EL (cell line): ENCODE measurements around the gene NT5DC3.

ENCODE experiments used
- DNase-seq: peaks from one replicate; pipeline ENCODE4 v3.0.0-alpha.2; 2016

The NT5DC3 gene

DNA sequence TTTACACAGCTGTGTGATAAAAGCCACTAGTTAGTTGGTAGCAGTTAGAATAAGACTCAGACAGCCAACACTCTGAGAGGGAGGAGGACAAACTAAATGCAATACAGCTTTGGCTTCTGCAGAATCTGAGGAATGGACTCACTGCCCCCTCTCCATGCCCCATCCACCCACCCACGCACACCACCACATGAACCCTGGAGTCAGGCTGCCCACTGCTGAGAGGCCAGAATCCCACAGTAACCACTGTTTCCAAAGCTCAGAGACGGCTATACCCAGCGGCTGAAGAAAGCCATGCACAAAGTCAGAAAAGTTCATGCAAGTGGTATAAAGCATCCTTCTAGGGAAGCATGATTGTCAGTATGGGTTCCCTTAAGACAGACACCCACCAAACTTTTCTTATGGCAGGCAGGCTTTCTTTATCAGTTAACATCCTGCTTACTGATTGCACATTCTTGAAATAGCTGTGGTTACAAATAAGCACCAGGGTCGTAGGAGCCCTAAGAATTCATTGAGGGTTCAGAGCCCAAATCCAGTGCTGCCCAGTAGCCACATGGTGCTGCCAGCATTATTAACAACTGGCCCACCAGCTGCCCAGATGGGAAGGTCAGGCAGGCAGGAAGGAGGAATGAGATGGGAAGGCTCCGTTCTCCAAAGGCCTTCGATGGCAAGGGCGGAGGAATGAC lies 61.5 kb downstream of the NT5DC3 start:
- peak; percentile 63 for DNase-seq

DNA sequence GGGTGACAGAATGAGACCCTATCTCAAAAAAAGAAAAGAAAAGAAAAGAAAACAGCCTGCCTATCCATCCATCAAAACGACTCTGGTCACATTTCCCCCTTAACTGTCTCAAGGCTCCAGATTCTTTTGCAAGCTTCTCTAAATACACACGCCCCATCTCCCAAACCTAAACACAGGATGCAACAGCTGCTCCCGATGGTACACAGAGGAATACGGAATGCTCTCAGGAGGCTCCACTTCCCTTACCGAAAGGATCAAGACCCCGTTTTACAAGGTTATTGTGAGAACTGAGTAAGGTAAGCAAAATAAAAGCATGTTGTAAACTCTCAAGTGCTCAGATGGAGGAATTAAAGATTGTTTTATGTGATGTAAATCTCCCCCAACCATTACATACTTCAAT lies 62.3 kb downstream of the NT5DC3 start:
- no peak for DNase-seq

DNA sequence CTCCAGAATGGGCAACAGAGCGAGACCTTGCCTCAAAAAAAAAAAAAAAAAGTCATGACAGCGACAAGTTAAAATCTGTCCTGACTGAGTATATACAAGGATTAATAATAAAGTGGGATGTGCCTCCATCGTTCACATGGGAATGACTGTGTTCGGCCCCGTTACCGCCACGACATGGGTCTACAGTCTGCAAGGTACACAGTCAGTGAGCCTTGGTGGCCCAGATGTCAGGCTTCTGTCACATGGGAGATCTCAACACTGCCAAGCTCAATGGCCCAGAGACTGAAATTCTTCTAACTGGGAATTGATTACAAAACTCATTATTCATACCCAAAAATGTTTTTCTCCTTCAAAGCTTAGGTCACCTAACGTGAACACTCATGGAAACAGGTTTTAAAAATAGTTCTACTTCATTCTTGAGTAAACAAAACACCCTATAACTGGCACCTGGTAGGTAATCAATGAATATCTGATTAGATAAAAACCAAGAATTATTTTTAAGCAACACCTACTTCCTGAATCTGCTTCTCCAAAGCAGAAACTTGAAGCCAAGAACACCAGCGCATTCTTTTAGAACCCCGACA lies 66.0 kb downstream of the NT5DC3 start:
- DNase-seq, result no peak

DNA sequence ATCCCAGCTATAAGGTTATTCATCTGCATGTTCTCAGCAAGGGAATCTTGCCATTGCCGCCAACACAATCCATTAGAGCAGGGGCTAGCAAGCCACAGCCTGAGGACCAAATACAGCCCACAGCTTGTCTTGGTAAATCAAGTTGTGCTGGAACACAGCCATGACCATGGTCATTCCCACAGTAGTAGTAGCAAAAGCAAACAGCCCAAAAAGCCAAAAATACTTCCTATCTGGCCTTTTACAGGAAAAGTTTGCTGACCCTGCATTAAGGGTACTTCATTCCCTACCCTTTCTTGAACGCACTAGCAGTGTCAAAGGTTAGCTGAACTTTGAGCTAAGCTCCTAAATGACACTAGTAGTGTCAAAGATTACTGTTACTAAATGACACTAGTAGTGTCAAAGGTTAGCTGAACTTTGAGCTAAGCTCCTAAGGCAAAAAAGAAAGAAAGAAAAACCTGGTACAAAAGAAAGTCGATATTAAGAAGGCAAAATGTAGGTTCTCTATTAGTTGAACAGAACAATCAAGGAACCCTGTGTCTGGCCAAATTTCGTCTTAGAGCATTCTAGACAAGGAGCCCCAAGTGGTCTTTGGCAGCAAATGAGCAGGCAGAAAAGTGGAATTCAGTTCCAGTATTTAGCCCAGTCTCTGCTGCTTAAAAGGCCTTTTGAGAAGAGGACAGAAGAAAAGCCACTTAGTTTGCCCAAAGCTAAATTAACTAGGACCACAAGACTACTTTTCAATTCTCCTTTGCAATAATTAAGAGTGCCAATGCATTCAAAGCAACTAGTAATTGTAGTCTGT lies 67.7 kb downstream of the NT5DC3 start:
- no peak for DNase-seq

DNA sequence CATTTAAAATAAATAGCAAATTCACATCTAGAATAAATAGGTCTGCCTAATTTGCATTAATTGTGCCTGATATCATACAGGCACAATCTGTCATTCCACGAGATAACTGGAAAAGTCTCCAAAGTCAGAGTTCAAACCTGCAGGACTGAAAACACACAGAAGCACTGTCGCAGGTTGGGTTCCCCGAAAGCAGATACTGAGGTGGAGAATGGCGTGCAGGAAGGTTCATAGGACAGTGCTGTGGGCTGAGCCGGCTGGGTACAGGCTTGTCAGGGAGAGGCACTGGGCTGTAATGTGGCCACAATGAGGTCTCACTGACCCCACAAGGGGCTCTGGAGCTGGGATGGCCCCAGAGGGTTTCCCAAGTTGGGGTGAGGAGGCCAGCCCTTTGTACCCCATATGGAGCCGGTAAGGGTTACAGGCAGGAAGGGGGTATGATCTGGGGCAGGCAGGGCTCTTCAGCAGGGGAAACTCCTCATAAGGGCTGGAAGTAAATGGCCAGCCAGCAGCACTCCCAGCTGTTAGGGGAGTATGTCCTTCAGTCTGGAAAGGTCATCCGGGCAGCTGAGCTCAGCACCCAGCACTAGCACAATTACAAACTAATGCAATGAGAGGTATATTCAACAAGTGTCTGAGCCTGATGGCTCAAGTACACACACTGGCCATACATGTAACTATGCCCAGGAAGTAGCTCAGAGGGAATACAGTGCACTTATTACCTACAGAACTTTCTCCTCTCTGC lies 68.5 kb downstream of the NT5DC3 start:
- no peak for DNase-seq

DNA sequence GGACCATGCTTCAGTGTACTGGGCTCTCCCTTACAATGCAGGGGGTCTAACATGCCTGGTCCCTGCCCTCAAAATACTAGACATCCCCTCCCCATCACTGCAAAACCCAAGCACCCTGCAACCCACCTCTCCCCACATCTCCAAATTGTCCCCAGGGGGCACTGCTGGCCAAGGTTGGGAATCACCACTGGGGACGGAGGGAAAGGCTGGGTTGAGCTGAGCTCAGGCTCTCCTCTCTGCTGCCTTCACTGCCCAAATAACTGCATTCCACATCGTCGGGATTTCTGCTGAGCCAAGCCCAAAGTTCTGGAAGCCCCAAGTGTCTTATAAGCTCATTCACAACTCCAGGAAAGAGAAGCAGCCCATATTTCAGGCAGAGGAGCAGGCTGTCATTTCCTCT lies 69.6 kb downstream of the NT5DC3 start:
- peak; percentile 56 for DNase-seq

DNA sequence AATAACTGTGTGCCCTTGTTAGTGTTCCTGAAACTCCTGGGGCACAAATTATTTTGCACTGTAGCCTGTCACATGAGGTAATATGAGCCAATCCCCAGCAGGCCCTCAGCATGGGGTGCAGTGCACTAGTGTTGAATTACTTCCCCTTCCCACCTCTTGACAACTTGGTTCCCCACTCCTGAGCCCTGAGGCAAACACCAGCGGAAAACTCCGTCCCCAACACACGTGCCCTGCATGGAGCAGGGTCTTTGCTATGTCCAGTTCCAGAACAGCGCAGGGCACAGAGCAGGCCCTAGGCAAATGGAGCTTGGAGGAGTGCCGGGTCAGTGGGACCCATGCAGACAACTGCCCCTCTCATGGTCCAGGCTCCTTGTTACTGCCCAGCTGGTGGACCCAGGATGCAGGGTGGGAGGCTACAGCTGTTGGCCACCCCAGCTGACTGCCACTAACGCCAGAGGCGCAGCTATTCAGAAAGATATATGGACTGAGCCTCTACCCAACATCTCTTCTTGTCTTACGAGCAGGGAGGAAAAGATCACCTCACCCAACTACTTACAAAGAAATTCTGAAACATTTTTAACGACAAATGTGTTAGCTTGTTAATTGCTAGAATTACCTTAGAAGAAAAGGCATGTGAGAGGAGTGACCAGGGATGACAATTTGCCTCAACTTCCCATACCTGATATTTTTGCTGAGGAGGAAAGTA lies 71.6 kb downstream of the NT5DC3 start:
- DNase-seq, result no peak

DNA sequence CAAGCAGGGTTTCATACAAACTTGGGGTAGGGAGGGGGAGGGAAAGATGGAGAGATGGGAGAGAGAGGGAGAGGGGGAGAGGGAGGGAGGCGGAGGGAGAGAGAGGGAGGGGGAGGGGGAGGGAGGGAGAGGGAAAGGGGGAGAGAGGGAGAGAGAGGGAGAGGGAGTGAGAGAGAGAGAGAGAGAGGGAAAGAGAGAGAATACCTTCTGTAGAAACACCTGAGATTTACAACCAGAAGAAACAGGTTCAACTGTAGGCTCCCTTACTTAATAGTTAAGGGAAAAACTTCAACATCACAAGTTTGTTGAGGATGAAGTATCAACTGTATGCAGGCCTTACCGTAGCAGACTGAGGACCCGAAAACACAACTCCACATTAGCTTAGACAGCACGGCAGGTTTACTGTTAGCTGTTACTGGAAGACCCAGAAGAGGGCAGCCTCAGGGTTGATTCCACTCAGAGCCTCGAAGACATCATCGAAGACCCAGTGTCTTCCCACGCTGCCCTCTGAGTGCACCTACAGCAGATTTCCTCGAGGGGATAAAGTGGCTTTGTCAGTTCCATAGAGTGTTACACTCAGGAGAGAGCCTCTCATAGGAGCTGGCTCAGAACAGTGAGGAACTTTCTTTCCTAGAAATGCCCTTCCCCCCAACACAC lies 72.4 kb downstream of the NT5DC3 start:
- no peak for DNase-seq

DNA sequence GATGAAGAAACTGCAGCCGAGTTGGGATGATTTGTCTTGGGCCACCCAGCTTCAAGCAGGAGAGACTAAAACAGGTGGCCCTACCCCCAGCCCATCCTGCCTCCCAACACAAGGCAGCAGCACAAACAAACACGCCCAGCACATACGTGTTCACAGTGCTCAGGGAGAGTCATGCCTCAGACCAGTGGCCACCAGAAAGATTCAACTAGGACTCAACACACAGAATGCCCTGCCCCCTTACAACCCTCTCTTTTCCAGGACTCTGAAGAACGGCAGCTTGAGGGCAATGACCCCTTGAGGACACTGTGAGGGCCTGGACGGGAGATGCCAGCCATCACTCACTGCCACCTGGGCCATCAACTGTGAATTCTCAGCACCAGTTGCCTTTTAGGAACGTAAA lies 75.0 kb downstream of the NT5DC3 start:
- no peak for DNase-seq

DNA sequence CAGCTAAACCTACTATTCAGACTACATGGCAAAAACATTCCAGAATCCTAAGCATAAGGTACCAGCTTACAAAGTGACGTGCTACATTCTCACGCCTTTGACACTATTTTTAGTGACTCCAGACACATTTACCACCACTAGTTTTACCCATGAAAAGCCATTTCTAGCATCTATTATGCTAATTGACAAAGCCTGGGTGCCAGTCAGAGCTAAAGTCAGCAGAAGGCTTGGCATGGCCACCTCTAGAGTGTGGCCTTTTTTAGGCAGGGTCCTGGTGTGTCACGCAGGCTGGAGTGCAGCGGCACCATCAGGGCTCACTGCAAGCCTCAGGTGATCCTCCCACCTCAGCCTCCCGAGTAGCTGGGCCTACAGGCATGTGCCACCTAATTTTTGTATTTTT lies 75.7 kb downstream of the NT5DC3 start:
- no peak for DNase-seq

DNA sequence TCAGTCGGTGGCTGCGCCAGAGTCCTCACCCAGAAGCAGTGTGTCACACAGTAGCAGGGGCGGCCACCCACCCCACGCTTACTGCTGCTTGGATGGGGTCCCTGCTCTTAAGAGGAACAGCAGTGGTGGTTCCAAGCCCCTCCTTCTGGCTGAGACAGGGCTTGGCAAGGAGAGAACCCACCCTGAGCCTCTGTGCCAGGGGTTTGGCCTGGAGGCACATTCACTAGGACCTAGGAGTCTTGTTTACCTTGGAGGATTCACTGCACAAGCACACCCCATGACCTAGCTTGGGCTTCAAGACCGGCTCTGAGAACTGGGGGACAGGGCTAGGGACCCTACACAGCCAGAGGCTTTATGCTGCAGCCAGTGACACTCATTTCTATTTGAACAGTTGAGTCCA lies 78.6 kb downstream of the NT5DC3 start:
- DNase-seq, result no peak

DNA sequence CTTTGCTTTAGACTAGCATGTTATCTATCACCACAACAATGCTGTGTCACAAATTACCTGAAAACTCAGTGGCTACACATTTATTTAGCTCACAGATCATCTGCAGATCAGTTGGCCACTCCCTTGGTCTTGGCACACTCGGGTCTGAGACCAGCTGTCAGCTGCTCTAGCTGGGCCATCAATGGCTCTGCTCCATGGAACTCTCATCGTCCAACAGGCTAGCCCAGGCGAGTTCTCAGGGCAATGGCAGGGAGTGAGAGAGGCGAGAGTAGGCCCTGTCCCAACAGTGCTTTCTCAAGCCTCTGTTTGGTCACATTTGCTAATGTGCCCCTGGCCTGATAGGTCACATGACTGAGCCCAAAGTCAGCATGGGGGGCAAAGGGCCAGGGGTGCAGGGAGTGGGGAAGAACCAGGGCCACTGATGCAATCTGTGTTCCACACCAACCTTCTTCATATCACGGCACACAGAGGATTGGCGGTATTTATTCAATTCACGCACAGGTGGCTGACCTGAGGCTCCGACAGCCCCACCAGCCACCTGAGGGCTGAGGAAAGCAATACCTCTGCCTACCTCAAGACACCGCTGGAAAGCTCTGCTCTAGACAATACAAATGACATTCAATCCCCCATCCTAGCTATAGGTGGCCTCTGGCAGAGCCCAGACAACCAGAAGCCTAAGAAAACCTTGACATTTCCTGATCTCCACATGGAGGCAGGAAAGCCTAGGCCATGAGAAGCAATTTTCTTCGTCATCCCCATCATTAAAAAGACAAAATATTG lies 82.5 kb downstream of the NT5DC3 start:
- DNase-seq, result no peak

DNA sequence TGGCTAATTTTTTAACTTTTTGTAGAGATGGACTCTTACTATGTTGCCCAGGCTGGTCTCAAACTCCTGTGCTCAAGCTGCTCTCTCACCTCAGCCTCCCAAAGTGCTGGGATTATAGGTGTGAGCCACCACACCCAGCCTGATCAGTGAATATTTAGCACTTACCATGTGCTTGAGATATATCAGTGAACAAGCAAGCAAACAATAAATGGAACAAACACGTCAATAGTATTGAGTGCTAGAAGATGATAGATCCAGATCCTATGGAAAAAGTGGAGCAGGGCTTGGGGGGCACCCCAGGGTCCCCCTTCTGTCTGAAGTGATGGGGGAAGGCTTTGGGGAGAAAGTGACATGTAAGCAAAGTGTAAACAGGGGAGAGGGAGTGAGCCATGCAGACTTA lies 83.8 kb downstream of the NT5DC3 start:
- no peak for DNase-seq

DNA sequence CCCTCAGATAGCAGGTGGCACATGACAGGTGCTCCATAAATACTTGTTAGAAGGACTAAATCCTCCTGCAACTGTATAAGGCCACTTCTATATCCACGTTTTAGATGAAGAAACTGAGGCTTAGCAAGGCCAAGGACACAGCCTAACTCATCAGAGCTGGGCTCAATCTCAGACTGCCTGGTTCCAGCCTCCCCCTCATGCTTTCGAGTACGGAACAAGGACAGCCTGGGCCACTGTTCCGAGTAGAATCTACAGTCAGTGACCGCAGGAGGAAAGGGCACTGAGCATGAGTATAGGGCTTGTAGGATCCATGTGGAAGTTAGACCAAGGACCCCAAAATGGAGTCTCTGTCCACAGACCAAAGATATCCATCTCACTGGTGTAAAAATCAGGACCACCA lies 84.6 kb downstream of the NT5DC3 start:
- DNase-seq, result no peak

DNA sequence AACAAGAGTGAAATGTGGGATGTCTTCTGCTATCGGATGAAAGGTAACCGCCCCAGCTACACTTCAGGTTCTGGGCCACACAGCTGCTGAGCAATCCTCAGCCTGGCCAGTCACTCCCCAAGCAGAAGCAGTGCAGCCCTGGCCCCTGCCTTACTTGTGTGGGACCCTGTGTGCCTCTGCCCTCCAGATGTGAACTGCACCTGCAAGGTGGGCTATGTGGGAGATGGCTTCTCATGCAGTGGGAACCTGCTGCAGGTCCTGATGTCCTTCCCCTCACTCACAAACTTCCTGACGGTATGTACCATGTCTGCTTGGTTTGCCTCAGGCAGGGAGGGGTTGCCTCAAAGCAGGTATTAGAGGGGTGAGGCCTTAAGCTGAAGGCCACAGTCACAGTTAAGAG lies 85.6 kb downstream of the NT5DC3 start:
- DNase-seq, result no peak

DNA sequence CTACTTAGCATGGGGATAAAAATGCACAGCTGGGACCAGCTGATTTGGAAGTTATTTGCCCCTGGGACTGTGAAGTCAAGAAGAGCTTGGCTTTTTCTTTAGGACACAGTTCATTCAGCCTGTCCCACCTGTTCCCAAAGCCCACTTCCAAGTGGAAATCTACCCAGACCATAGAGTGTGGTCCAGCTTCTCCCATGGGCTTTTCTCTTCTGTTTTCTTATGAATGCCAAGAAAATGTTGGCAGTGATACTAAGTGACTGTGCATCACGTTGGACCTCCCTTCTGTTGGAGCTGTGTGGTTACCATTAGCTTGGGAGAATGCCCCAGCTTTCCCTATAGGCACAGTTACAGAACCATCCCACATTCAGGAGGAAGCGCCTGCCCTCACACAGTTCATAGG lies 89.4 kb downstream of the NT5DC3 start:
- no peak for DNase-seq

DNA sequence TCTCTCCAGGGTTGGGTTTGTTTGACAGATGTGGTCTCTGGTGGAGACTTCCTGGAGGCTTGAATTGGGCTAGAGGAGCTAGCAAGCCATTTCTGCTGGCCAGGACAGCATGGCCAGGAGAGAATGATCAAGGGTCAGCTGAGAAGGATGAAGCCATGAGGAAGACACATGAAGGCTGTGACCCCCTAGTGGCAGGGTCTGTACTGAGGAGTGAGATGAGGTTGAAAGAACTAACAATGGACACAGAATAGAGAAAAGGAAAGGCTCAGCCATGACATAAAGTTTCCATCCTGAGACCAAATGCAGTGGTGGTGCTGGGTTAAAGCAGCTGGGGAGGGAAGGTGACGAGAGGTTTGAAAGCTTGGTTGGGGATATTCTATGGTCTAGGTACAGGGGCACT lies 89.9 kb downstream of the NT5DC3 start:
- no peak for DNase-seq

DNA sequence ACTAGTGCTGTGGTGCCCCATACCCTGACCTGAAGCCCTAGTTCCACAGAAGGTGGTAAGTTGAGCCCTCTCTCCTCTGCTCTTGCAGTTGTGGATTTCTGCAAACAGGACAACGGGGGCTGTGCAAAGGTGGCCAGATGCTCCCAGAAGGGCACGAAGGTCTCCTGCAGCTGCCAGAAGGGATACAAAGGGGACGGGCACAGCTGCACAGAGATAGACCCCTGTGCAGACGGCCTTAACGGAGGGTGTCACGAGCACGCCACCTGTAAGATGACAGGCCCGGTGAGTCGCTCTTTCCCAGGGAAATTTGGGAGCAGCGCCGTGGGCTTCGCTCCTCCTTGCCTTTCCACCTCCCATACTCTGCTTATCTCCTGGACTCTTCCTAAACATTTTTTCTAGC lies 92.2 kb downstream of the NT5DC3 start:
- DNase-seq, result no peak

DNA sequence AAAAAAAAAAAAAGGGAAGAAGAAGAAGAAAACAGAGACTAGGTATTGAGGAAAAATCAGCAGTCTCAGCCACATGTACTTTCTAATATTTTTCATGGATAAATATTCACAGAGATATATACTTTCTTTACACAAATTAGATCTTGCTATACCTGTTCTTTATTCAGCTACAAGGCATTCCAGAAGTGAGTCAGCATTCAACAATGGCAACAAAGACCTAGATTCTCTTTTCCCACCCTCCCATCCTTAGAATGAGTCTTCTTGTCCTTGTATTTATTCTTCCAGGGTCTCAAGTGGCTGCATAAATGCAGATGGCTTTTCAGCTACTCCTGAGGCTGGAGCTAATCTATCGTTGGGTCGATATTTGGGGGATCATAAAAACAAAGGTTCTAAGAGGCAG lies 93.0 kb downstream of the NT5DC3 start:
- no peak for DNase-seq

DNA sequence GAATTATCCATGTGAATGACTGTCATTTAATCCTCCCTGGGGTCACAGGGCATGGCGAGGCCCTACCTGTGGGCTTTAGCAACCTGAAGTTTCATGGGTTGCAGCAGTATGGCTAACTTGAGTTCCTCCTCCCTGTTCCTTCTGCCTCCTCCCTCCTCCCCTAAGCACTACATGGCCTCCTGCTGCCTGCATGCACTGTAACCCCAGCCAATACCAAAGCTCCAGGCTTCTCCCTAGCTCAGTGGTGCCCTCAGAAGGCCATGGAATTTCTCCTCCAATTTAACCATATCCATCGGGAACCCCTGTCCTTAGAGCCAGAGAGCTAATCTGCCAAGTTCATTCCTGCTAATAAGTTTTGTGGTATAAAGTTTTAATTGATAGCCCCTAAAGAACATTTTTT lies 95.1 kb downstream of the NT5DC3 start:
- DNase-seq, result no peak

DNA sequence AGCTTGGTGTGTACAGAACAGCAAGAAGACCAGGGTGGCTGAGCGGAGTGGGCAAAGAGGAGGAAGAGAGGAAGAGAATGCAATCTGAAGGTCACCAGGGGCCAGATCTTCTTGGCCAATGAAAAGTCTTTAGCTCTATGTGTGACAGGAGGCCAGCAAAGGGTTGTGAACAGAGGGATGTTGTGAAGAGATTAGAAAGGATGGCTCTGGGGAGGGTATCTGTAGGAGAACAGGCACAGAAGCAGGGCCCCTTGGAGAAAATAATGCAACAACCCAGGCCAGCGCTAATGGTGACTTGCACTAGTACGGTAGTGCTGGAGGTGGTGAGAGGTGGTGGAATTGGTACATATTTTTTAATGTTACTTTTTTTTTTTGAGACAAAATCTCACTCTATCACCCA lies 97.2 kb downstream of the NT5DC3 start:
- DNase-seq, result no peak
